Measurements from ENCODE around the gene MROH8.

- no peak for TF ChIP-seq CTCF (conservative IDR thresholded peaks at IDR 0.05; ENCODE audit: low read length)
- no peak for TF ChIP-seq EZH2phosphoT487 (IDR thresholded peaks at IDR 0.05; ENCODE audit: borderline replicate concordance, low read depth, low read length)
Observed at GRCh38 chr20:37123441-37123840, 55.9 kb downstream of the MROH8 start.

Measured in OCI-LY7 (cell line).